Smooth muscle cell (in vitro differentiated cells): ENCODE data around the gene PIK3R3. TPM values are rescaled to one million over a fixed set of nuclear protein-coding genes. Genes with fewer than 3 reads are reported as not detected.

Experiments
- DNase-seq: peaks from one replicate; lab custom pipeline; 2025; ENCODE audit not compliant: unreplicated experiment; lab: John Stamatoyannopoulos, UW
- H2AFZ ChIP-seq: fragments of 200-600 bp; sonication (generic); 2 replicates; pipeline ENCODE4 v1.6.0; 2016; ENCODE audit warnings: antibody characterized with exemption, low read depth, mild to moderate bottlenecking
- H3F3A ChIP-seq: fragments of 200-600 bp; sonication (generic); 2 replicates; pipeline ENCODE4 v1.6.0; 2017; ENCODE audit warnings: antibody characterized with exemption, low read depth
- H3K27ac ChIP-seq: fragments of 200-600 bp; sonication (generic); 2 replicates; pipeline ENCODE4 v1.5.1; 2016; ENCODE audit warnings: low read depth, mild to moderate bottlenecking
- H3K27me3 ChIP-seq: fragments of 200-600 bp; sonication (generic); 2 replicates; pipeline ENCODE4 v1.6.1; 2016; ENCODE audit warnings: low read depth, mild to moderate bottlenecking
- H3K36me3 ChIP-seq: fragments of 200-600 bp; sonication (generic); 2 replicates; pipeline ENCODE4 v1.5.1; 2016; ENCODE audit warnings: low read depth
- H3K4me1 ChIP-seq: fragments of 200-600 bp; sonication (generic); 2 replicates; pipeline ENCODE4 v1.5.1; 2016; ENCODE audit warnings: low read depth
- H3K4me2 ChIP-seq: fragments of 200-600 bp; sonication (generic); 2 replicates; pipeline ENCODE4 v1.6.0; 2016; ENCODE audit warnings: mild to moderate bottlenecking
- H3K4me3 ChIP-seq: fragments of 200-600 bp; sonication (generic); 2 replicates; pipeline ENCODE4 v1.5.1; 2016; ENCODE audit warnings: mild to moderate bottlenecking
- H3K79me2 ChIP-seq: fragments of 200-600 bp; sonication (generic); 2 replicates; pipeline ENCODE4 v1.6.0; 2016; ENCODE audit warnings: low read depth, mild to moderate bottlenecking
- H3K9ac ChIP-seq: fragments of 200-600 bp; sonication (generic); 2 replicates; pipeline ENCODE4 v1.6.0; 2016; ENCODE audit warnings: low read depth
- H3K9me3 ChIP-seq: fragments of 200-600 bp; sonication (generic); replicated peaks from 2 replicates; pipeline ENCODE4 v1.5.1; 2016; ENCODE audit warnings: low read depth
- H4K20me1 ChIP-seq: fragments of 200-600 bp; sonication (generic); 2 replicates; pipeline ENCODE4 v1.6.0; 2016; ENCODE audit warnings: low read depth
- WGBS: methylation state at CpG from one replicate; pipeline ENCODE4 v1.1.7; 2016; ENCODE audit warnings: low lambda C conversion rate; 5-methylcytosine and 5-hydroxymethylcytosine counted together
- polyA plus RNA-seq: library from polyadenylated mRNA; unstranded; fragments of >200 nt; fragmentation: Nextera tagmentation; extraction: Ambion mirVana; gene quantifications from 2 replicates; pipeline ENCODE4 v1.2.1, GENCODE V29; 2016
- total RNA-seq: library from RNA; depleted of rRNA; stranded (reverse); fragments of >200 nt; gene quantifications from 2 replicates; pipeline ENCODE4 v1.2.3, GENCODE V29; 2014
- TF ChIP-seq, protein P1 (sequence below): fragments of 200-600 bp; sonication (generic); IDR thresholded peaks from 2 replicates; pipeline ENCODE4 v1.5.1; 2017; ENCODE audit warnings: borderline replicate concordance, mild to moderate bottlenecking, antibody characterized with exemption; ENCODE audit not compliant: insufficient read depth, poor library complexity, severe bottlenecking

Gene PIK3R3
- total and polyA plus RNA-seq, 2 experiments from 2014 or later: 3.7 to 5.6 TPM

DNA sequence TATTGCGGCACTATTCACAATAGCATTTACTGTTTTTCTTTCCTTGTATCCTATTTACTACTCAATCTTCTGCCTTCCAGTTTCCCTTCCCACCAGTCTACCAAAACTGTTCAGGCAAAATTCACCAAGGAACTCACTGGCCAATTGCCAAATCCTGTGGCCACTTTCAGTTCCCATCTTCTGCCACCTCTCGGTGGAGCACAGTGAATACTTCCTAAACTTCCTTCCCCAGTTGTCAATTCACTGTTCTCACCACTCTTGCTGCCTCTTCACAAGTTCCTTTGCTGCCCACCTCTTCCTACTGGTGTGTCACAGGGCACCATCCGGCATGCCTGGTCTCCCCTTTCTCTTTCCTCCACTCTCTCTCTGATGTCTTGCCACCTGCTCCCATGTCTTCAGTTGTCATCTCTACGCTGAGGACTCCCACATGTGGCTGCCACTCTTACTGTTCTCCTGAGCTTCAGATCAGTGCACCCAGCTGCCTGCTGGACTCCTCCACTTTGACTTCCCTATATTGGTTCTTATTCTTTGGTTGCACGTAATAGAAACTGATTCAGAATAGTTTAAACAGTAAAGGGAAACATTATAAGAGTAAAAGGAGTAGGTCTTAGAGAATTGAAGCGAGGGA lies 114.4 kb downstream of the PIK3R3 start:
- Histone ChIP-seq H4K20me1 (no peaks in the 10 kb centered on the region), H2AFZ (no peak overlapping the region), H3K9me3 (no peaks in the 10 kb centered on the region), H3K27ac (no peak overlapping the region), H3K36me3 (peaks cover 3% of the 10 kb centered on the region), H3K4me2 (no peak overlapping the region), H3K4me1 (no peaks in the 10 kb centered on the region), H3K9ac (no peak overlapping the region), H3K79me2 (no peaks in the 10 kb centered on the region), H3F3A (no peaks in the 10 kb centered on the region), H3K27me3 (no peaks in the 10 kb centered on the region), H3K4me3 (no peak overlapping the region)
- DNase-seq: no peak
- TF ChIP-seq, protein P1, sequence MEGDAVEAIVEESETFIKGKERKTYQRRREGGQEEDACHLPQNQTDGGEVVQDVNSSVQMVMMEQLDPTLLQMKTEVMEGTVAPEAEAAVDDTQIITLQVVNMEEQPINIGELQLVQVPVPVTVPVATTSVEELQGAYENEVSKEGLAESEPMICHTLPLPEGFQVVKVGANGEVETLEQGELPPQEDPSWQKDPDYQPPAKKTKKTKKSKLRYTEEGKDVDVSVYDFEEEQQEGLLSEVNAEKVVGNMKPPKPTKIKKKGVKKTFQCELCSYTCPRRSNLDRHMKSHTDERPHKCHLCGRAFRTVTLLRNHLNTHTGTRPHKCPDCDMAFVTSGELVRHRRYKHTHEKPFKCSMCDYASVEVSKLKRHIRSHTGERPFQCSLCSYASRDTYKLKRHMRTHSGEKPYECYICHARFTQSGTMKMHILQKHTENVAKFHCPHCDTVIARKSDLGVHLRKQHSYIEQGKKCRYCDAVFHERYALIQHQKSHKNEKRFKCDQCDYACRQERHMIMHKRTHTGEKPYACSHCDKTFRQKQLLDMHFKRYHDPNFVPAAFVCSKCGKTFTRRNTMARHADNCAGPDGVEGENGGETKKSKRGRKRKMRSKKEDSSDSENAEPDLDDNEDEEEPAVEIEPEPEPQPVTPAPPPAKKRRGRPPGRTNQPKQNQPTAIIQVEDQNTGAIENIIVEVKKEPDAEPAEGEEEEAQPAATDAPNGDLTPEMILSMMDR: no peak
- 95% methylated on average over 6 of the region's 6 CpGs for WGBS

DNA sequence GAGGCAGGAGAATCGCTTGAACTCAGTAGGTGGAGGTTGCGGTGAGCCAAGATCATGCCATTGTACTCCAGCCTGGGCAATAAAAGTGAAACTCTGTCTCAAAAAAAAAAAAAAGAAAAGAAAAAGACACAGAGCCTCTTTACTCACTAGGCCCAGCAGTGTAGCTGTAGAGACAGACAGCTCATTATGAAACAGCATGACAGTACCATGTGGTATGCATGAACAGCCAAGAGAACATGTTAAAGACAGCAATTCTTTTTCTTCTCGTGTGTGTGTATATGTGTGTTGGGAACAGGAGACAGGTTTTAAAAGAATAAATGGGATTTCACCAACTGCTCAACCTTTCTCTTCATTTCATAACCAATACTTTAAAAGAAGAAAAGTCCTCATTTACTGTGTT lies 118.8 kb downstream of the PIK3R3 start:
- H3K4me2 ChIP-seq: no peak overlapping the region

GRCh38 chr1:46012236-46012635 lies 120.2 kb downstream of the PIK3R3 start:
- no peak overlapping the region for H3K4me3 ChIP-seq
- H3K9me3 ChIP-seq: no peaks in the 10 kb centered on the region
- H3K4me2 ChIP-seq: no peak overlapping the region
- H3K36me3 ChIP-seq: peaks cover 15% of the 10 kb centered on the region
- H3K27ac ChIP-seq: no peak overlapping the region
- TF ChIP-seq, protein P1: no peak
- no peaks in the 10 kb centered on the region for H3K79me2 ChIP-seq
- no peaks in the 10 kb centered on the region for H4K20me1 ChIP-seq
- H3K9ac ChIP-seq: no peak overlapping the region
- H3K4me1 ChIP-seq: no peaks in the 10 kb centered on the region
- no peak overlapping the region for H2AFZ ChIP-seq
- no peaks in the 10 kb centered on the region for H3K27me3 ChIP-seq
- DNase-seq: no peak
- no peaks in the 10 kb centered on the region for H3F3A ChIP-seq
- 91% methylated on average over 1 of the region's 1 CpG for WGBS

More for the DNA sequence above, 118.8 kb downstream of the PIK3R3 start:
- TF ChIP-seq, protein P1: no peak
- H3F3A ChIP-seq: no peaks in the 10 kb centered on the region
- peaks cover 15% of the 10 kb centered on the region for H3K36me3 ChIP-seq
- H3K27me3 ChIP-seq: no peaks in the 10 kb centered on the region
- H3K27ac ChIP-seq: no peak overlapping the region
- no peak for DNase-seq
- no peaks in the 10 kb centered on the region for H3K9me3 ChIP-seq
- WGBS: 98% methylated on average over 3 of the region's 3 CpGs
- H3K4me3 ChIP-seq: no peak overlapping the region
- no peak overlapping the region for H3K9ac ChIP-seq
- no peak overlapping the region for H2AFZ ChIP-seq
- H3K4me1 ChIP-seq: no peaks in the 10 kb centered on the region
- no peaks in the 10 kb centered on the region for H3K79me2 ChIP-seq
- H4K20me1 ChIP-seq: no peaks in the 10 kb centered on the region

DNA sequence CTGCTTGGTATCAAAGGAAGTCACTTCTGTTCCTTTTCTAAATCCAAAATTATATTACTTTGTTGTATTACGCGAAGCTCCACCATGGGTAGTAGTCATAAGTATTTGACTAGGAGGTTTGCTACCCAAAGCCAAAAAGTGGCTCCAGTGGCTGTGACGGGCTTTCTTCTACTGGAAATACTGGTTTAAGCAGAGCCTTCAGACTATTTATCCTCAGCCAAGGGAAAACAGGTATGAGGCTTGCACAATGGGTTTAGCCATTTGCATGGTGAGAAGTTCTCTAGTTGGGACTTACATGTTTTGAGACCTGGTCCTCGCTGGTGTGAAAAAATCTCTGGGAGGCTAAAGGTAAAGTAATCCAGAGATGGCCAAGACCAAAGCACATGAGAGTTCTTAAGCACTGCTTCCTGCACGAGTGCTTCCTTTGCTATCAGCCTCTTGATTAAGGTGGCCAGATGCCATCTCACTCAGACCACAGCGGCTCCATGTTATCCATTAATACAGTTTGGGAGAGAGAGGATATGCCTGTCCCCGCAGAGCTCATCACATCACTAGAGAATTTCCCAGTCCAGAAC lies 121.2 kb downstream of the PIK3R3 start:
- H2AFZ ChIP-seq: no peak overlapping the region
- peaks cover 15% of the 10 kb centered on the region for H3K36me3 ChIP-seq
- TF ChIP-seq, protein P1: no peak
- no peak overlapping the region for H3K4me2 ChIP-seq
- no peak overlapping the region for H3K4me3 ChIP-seq
- DNase-seq: no peak
- H4K20me1 ChIP-seq: no peaks in the 10 kb centered on the region
- H3K79me2 ChIP-seq: no peaks in the 10 kb centered on the region
- 82% methylated on average over 7 of the region's 7 CpGs for WGBS
- no peaks in the 10 kb centered on the region for H3K9me3 ChIP-seq
- no peaks in the 10 kb centered on the region for H3F3A ChIP-seq
- no peak overlapping the region for H3K27ac ChIP-seq
- no peaks in the 10 kb centered on the region for H3K27me3 ChIP-seq
- H3K4me1 ChIP-seq: no peaks in the 10 kb centered on the region
- H3K9ac ChIP-seq: no peak overlapping the region
